GM12878 (cell line): Measurements from ENCODE around the gene GPHB5. TPM values are rescaled to one million over a fixed set of nuclear protein-coding genes. Genes with fewer than 3 reads are reported as not detected.

Experiments
- ATAC-seq: fragments of 200-7000 bp; cut with Tn5 transposase; 3 replicates; pipeline ENCODE4 v1.9.1; 2020; ENCODE audit warnings: mild to moderate bottlenecking, moderate library complexity
- BruUV-seq: library from RNA; stranded (reverse); fragments of 400-500 nt; replicated peaks from 2 replicates; lab custom pipeline; 2021; lab: Mats Ljungman, UMichigan
- CTCF ChIA-PET: fragments of 300-600 bp; sonication (Branson Sonifier 250); formaldehyde crosslinking; extraction: SDS; loops from one replicate; lab custom pipeline; 2021; ENCODE audit warnings: inconsistent platforms; lab: Yijun Ruan, JAX
- POLR2A ChIA-PET: fragments of 350-600 bp; formaldehyde crosslinking; extraction: SDS; loops from one replicate; lab custom pipeline; 2021; ENCODE audit warnings: inconsistent platforms; lab: Charles Lee
- RAD21 ChIA-PET: fragments of 300-600 bp; sonication (Branson Sonifier 250); formaldehyde crosslinking; loops from one replicate; lab custom pipeline; 2023; ENCODE audit warnings: antibody characterized with exemption; ENCODE audit not compliant: unreplicated experiment; lab: Charles Lee
- SMC1A ChIA-PET: fragments of 300-600 bp; sonication (Branson Sonifier 250); formaldehyde crosslinking; loops from one replicate; lab custom pipeline; 2023; ENCODE audit not compliant: unreplicated experiment, uncharacterized antibody; lab: Charles Lee
- DNase-seq: peaks from one replicate; pipeline ENCODE4 v3.0.0-alpha.2; 2011; ENCODE audit warnings: low read depth, low spot score
- FAIRE-seq: peaks from 3 replicates; lab custom pipeline; 2011; peaks lifted over from hg19 to GRCh38; lab: Jason Lieb, UNC
- H2AFZ ChIP-seq: 2 replicates; pipeline ENCODE4 v1.6.0; 2011; ENCODE audit warnings: low read depth, low read length, control low read depth; ENCODE audit not compliant: control insufficient read depth
- H3K27ac ChIP-seq: 2 replicates; pipeline ENCODE4 v1.5.1; 2011; ENCODE audit warnings: control low read depth; ENCODE audit not compliant: control insufficient read depth, insufficient read depth
- H3K27me3 ChIP-seq, 2 experiments: replicated peaks in 1 of 2; 2 replicates each; pipeline versions ENCODE4 v1.6.0 to v1.6.1; 2011; ENCODE audit warnings: low read length in 1 of 2; ENCODE audit not compliant: control insufficient read depth in 2 of 2, insufficient read depth in 2 of 2
- H3K36me3 ChIP-seq, 2 experiments: 2 replicates each; pipeline ENCODE4 v1.5.1; 2011; ENCODE audit warnings: low read length in 1 of 2; ENCODE audit not compliant: control insufficient read depth in 2 of 2, insufficient read depth in 2 of 2
- H3K4me1 ChIP-seq: 2 replicates; pipeline ENCODE4 v1.6.1; 2011; ENCODE audit warnings: mild to moderate bottlenecking, low read length, moderate library complexity, mixed read lengths; ENCODE audit not compliant: control insufficient read depth, insufficient read depth
- H3K4me2 ChIP-seq: 2 replicates; pipeline ENCODE4 v1.6.0; 2011; ENCODE audit warnings: control low read depth; ENCODE audit not compliant: control insufficient read depth, insufficient read depth
- H3K4me3 ChIP-seq: fragments of 200-600 bp; sonication (generic); 2 replicates; pipeline ENCODE4 v1.5.1; 2016
- H3K79me2 ChIP-seq: 2 replicates; pipeline ENCODE4 v1.6.0; 2011; ENCODE audit warnings: low read length; ENCODE audit not compliant: control insufficient read depth, insufficient read depth
- H3K9ac ChIP-seq: 2 replicates; pipeline ENCODE4 v1.8.0; 2011; ENCODE audit warnings: low read length, control low read depth, mixed read lengths; ENCODE audit not compliant: control insufficient read depth, insufficient read depth
- H3K9me3 ChIP-seq: replicated peaks from 3 replicates; pipeline ENCODE4 v1.5.1; 2011; ENCODE audit warnings: mild to moderate bottlenecking, low read length; ENCODE audit not compliant: control insufficient read depth, insufficient read depth
- H4K20me1 ChIP-seq: 2 replicates; pipeline ENCODE4 v1.6.0; 2011; ENCODE audit not compliant: control insufficient read depth, insufficient read depth
- CBX5 ChIP-seq: sonication (generic); IDR thresholded peaks from 2 replicates; pipeline ENCODE4 v1.6.1; 2016; ENCODE audit warnings: low read depth, moderate library complexity, mild to moderate bottlenecking, inconsistent platforms
- NR2F1 ChIP-seq: fragments of 450-650 bp; conservative IDR thresholded peaks from 2 replicates; pipeline ENCODE4 v1.6.1; 2017; ENCODE audit warnings: mild to moderate bottlenecking
- RAD21 ChIP-seq: IDR thresholded peaks from 2 replicates; pipeline ENCODE4 v1.6.1; 2011; ENCODE audit warnings: mild to moderate bottlenecking, low read depth, low read length, moderate library complexity; ENCODE audit not compliant: insufficient read depth
- SMC3 ChIP-seq: IDR thresholded peaks from 2 replicates; pipeline ENCODE4 v1.6.1; 2011; ENCODE audit warnings: low read length, improper control_type of control experiment, borderline replicate concordance
- SP1 ChIP-seq: IDR thresholded peaks from one replicate; pipeline ENCODE4 v1.6.1; 2011; ENCODE audit warnings: low read depth, low read length
- WGBS: methylation state at CpG from one replicate; pipeline ENCODE4 v1.1.6; 2016; ENCODE audit warnings: low lambda C conversion rate; ENCODE audit not compliant: insufficient replicate concordance, insufficient coverage; ENCODE audit errors: missing lambda C conversion rate; 5-methylcytosine and 5-hydroxymethylcytosine counted together
- in situ Hi-C: fragments of 300-500 bp; cut with MboI; formaldehyde crosslinking; loops from 9 replicates; pipeline ENCODE4 v1.14.3; 2018; ENCODE audit warnings: mixed read lengths
- intact Hi-C: fragments of 100-400 bp; cut with micrococcal nuclease; formaldehyde crosslinking; loops from one replicate; pipeline ENCODE4 v1.14.2; 2022; ENCODE audit not compliant: unreplicated experiment
- polyA plus RNA-seq, 11 experiments: library from polyadenylated mRNA; depleted of rRNA in 4 of 11; unstranded in 6 of 11; stranded (reverse) in 5 of 11; fragments of >200 nt; fragmentation: Nextera tagmentation in 4 of 11; fragmentation: Illumina TruSeq in 1 of 11; extraction: Ambion mirVana in 4 of 11; extraction: Trizol in 1 of 11; gene quantifications; 1 replicate in 1 of 11; 2 replicates in 10 of 11; pipeline versions ENCODE4 v1.2.1 to v1.2.3, GENCODE V29; 2011 to 2016; ENCODE audit warnings: inconsistent platforms in 2 of 11, missing spikeins in 2 of 11, low read depth in 1 of 11
- total RNA-seq, 4 experiments: library from RNA; depleted of rRNA in 3 of 4; stranded (reverse); fragments of >200 nt in 3 of 4; fragmentation: Illumina TruSeq in 1 of 4; extraction: Trizol in 1 of 4; gene quantifications; 2 replicates each; pipeline versions ENCODE4 v1.2.1 to v1.2.3, GENCODE V29; 2013 to 2021
- TF ChIP-seq, protein P1 (sequence below): IDR thresholded peaks from 2 replicates; pipeline ENCODE4 v1.6.1; 2012; ENCODE audit warnings: low read length, inconsistent platforms
- TF ChIP-seq, protein P2 (sequence below), 3 experiments: IDR thresholded peaks in 2 of 3; conservative IDR thresholded peaks in 1 of 3; 2 replicates each; pipeline ENCODE4 v1.5.1; 2011; ENCODE audit warnings: low read depth in 3 of 3, low read length in 3 of 3, mild to moderate bottlenecking in 3 of 3, control low read depth in 2 of 3, moderate library complexity in 2 of 3, inconsistent platforms in 1 of 3, mixed read lengths in 1 of 3; ENCODE audit not compliant: control insufficient read depth in 2 of 3, insufficient read depth in 1 of 3; ENCODE audit errors: extremely low read depth in 1 of 3
- TF ChIP-seq, protein P3 (sequence below): fragments of 450-650 bp; IDR thresholded peaks from 2 replicates; pipeline ENCODE4 v1.6.1; 2017; ENCODE audit warnings: mild to moderate bottlenecking

The GPHB5 gene
- total and polyA plus RNA-seq, 10 of the 15 experiments (the other 5 are each of a cell fraction or from before 2014, with no cell fraction given), result not detected

DNA sequence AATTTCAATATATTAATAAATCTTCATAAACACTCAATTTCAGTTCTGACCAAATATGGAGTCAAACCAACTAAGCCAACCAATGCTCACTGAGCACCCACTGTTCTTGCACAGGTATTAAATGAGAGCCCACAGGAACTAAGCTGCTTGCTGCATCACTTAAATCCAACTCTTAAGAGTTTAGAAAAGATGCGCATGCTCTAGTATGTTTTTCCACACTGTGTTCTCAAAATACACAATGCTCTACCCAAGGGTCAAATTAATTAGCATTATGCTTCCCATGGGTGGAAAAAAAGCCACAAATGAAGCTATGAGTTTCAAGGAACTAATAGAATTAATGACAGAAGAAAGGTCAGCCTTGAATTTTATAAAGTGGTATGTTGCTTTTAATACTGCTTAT, 3.7 kb upstream of the GPHB5 start:
- ChIA-PET POLR2A (no interaction called here), RAD21 (no interaction called here), CTCF (interaction anchor here (1.4 kb wide), 1 partner anchor 13 kb away, joined by 5 read pairs; no protein-coding TSS in a partner anchor), SMC1A (interaction anchor here (0.6 kb wide), 1 partner anchor 812 kb away, joined by 3 read pairs; no protein-coding TSS in a partner anchor)
- Histone ChIP-seq H2AFZ (no peak overlapping the region), H3K9ac (no peak overlapping the region), H3K36me3 (no peaks in the 10 kb centered on the region), H3K79me2 (no peaks in the 10 kb centered on the region), H3K4me2 (no peak overlapping the region), H3K4me3 (no peak overlapping the region), H3K9me3 (no peaks in the 10 kb centered on the region), H3K4me1 (no peaks in the 10 kb centered on the region), H3K27me3 (no peaks in the 10 kb centered on the region; a peak in 1 of 4 replicates), H4K20me1 (no peaks in the 10 kb centered on the region), H3K27ac (no peak overlapping the region)
- WGBS, result 100% methylated on average over 1 of the region's 1 CpG
- DNase-seq (no peak), ATAC-seq (no peak), FAIRE-seq (no peak)
- TF ChIP-seq SP1 (no peak), NR2F1 (no peak), CBX5 (no peak)
- intact Hi-C loops (no loop called here), in situ Hi-C loops (no loop called here)
- BruUV-seq, result no TSS peak

DNA sequence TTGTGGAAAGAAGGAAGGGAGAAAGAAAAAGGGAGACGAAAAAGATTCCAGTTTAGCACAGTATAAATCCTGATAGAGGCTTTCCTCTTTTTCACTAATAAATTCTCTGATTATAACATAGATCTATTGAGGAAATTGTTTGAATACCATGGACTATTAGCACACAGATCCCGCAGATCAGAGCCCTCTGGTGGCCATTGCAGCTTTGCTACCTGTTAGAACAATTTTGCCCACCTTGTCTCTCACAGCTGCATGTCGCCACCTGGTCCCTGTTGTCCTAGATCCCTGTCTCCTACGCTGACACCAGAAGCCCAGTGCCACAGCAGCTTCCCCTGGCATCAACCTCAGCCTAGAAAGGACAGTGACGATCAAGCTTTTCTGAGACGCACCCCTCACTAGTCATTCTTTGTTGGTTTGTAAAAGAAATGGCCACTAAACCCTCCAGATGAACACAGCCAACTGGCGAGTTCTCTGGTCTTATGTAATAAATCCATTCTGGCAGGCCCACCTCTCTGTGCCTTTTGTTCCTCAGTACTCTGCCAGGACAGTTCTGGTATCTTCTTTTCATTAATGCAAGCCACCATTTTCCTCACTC, 9.9 kb downstream of the GPHB5 start:
- ChIA-PET RAD21 (no interaction called here), SMC1A (interaction anchor here (0.7 kb wide), 1 partner anchor 9 kb away, joined by 3 read pairs; no protein-coding TSS in a partner anchor), CTCF (interaction anchor here (0.6 to 1.5 kb wide), 4 partner anchors 8 to 857 kb away, joined by 3 to 5 read pairs (median 3); no protein-coding TSS in a partner anchor), POLR2A (no interaction called here)
- Histone ChIP-seq H3K27me3 (no peaks in the 10 kb centered on the region), H3K9me3 (no peaks in the 10 kb centered on the region), H3K4me1 (no peaks in the 10 kb centered on the region), H3K36me3 (no peaks in the 10 kb centered on the region), H3K4me3 (no peak overlapping the region), H3K79me2 (no peaks in the 10 kb centered on the region), H4K20me1 (no peaks in the 10 kb centered on the region), H2AFZ (no peak overlapping the region), H3K4me2 (no peak overlapping the region), H3K9ac (no peak overlapping the region), H3K27ac (no peak overlapping the region)
- 16% methylated on average over 7 of the region's 7 CpGs for WGBS
- in situ Hi-C loops (no loop called here), intact Hi-C loops (no loop called here)
- FAIRE-seq, result peak; percentile 90
- DNase-seq, result no peak
- ATAC-seq, result peak; percentile 79
- no TSS peak for BruUV-seq
- TF ChIP-seq RAD21, result peak; percentile 60
- TF ChIP-seq, protein P1, sequence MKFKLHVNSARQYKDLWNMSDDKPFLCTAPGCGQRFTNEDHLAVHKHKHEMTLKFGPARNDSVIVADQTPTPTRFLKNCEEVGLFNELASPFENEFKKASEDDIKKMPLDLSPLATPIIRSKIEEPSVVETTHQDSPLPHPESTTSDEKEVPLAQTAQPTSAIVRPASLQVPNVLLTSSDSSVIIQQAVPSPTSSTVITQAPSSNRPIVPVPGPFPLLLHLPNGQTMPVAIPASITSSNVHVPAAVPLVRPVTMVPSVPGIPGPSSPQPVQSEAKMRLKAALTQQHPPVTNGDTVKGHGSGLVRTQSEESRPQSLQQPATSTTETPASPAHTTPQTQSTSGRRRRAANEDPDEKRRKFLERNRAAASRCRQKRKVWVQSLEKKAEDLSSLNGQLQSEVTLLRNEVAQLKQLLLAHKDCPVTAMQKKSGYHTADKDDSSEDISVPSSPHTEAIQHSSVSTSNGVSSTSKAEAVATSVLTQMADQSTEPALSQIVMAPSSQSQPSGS, result no peak
- TF ChIP-seq, protein P2, sequence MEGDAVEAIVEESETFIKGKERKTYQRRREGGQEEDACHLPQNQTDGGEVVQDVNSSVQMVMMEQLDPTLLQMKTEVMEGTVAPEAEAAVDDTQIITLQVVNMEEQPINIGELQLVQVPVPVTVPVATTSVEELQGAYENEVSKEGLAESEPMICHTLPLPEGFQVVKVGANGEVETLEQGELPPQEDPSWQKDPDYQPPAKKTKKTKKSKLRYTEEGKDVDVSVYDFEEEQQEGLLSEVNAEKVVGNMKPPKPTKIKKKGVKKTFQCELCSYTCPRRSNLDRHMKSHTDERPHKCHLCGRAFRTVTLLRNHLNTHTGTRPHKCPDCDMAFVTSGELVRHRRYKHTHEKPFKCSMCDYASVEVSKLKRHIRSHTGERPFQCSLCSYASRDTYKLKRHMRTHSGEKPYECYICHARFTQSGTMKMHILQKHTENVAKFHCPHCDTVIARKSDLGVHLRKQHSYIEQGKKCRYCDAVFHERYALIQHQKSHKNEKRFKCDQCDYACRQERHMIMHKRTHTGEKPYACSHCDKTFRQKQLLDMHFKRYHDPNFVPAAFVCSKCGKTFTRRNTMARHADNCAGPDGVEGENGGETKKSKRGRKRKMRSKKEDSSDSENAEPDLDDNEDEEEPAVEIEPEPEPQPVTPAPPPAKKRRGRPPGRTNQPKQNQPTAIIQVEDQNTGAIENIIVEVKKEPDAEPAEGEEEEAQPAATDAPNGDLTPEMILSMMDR (IDR thresholded peaks at IDR 0.05 in 2 of 3, conservative IDR thresholded peaks at IDR 0.05 in 1 of 3; ENCODE audit: control insufficient read depth in 2 of 3, extremely low read depth in 1 of 3, insufficient read depth in 1 of 3, low read depth in 3 of 3, low read length in 3 of 3), result peak; percentile 53 to 66 (median 60)
- TF ChIP-seq, protein P3, sequence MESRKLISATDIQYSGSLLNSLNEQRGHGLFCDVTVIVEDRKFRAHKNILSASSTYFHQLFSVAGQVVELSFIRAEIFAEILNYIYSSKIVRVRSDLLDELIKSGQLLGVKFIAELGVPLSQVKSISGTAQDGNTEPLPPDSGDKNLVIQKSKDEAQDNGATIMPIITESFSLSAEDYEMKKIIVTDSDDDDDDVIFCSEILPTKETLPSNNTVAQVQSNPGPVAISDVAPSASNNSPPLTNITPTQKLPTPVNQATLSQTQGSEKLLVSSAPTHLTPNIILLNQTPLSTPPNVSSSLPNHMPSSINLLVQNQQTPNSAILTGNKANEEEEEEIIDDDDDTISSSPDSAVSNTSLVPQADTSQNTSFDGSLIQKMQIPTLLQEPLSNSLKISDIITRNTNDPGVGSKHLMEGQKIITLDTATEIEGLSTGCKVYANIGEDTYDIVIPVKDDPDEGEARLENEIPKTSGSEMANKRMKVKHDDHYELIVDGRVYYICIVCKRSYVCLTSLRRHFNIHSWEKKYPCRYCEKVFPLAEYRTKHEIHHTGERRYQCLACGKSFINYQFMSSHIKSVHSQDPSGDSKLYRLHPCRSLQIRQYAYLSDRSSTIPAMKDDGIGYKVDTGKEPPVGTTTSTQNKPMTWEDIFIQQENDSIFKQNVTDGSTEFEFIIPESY, result no peak
- peak; percentile 45; the same call in 1 of the 2 replicates for TF ChIP-seq SMC3
